ENCODE data around the gene NOXRED1.

NOXRED1 gene, protein sequence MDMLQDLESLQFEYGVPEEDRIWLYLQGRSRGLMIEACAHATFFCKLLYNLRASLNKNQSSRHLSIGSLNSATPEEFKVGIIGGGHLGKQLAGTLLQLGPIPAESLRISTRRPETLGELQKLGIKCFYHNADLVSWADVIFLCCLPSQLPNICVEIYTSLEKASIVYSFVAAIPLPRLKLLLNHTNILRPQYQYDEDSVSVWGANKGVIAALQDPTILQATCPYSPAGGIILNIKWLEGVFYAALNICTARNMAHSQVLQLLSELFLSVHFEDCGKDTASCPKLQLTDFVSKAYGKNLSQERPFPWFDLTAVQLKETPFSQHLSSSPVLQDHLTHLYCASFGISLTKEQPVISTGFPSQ

DNA sequence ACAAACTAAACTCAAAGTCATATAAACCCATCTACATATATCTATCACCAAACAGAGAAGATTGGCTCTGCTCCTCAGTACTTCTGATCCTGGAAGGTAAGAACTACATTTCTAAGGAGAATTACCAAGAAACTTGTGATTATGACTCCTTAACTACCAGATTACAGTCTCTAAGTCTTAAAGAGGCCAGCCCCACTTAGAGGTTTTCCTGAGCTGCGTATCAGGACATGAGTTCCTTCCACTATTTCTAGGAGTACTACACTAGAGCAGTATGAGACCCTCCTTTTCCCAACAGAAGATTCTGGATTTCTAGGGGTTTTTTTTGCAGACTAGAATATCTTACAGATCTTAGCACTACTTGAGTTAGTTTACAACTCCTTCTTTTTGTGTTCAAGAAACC lies at the start of gene NOXRED1:
NOXRED1 (minus strand) TSS at position 101 of the 400 bp plus-strand sequence. CDS start 634 bp downstream, outside the sequence.
- Histone ChIP-seq H4K20me1 (ENCODE audit: low read depth, low read length) (no peaks in the 10 kb centered on the region), H3K9me2 (replicated peaks; ENCODE audit: insufficient read depth, low read length) (no peaks in the 10 kb centered on the region), H3K9me3 (ENCODE audit: insufficient read depth, low read length) (no peaks in the 10 kb centered on the region), H3F3A (ENCODE audit: insufficient read depth) (no peaks in the 10 kb centered on the region), H3K36me3 (ENCODE audit: low read length) (no peaks in the 10 kb centered on the region), H3K27me3 (ENCODE audit: low read length) (no peaks in the 10 kb centered on the region), H3K79me2 (ENCODE audit: insufficient read depth, low read length) (no peaks in the 10 kb centered on the region), H3K9ac (ENCODE audit: low read length) (no peak within 1 kb of the TSS), H3K27ac (ENCODE audit: low read depth, low read length) (no peak within 1 kb of the TSS), H3K4me3 (ENCODE audit: insufficient read depth, low read length, poor library complexity, severe bottlenecking) (no peak within 1 kb of the TSS), H3K4me2 (ENCODE audit: low read depth, low read length, poor library complexity, severe bottlenecking) (no peak within 1 kb of the TSS), H2AFZ (ENCODE audit: low read depth, low read length, severe bottlenecking) (no peak within 1 kb of the TSS)
- TF ChIP-seq EZH2phosphoT487 (conservative IDR thresholded peaks at IDR 0.05; ENCODE audit: low read length): no peak
- TF ChIP-seq, protein P1, sequence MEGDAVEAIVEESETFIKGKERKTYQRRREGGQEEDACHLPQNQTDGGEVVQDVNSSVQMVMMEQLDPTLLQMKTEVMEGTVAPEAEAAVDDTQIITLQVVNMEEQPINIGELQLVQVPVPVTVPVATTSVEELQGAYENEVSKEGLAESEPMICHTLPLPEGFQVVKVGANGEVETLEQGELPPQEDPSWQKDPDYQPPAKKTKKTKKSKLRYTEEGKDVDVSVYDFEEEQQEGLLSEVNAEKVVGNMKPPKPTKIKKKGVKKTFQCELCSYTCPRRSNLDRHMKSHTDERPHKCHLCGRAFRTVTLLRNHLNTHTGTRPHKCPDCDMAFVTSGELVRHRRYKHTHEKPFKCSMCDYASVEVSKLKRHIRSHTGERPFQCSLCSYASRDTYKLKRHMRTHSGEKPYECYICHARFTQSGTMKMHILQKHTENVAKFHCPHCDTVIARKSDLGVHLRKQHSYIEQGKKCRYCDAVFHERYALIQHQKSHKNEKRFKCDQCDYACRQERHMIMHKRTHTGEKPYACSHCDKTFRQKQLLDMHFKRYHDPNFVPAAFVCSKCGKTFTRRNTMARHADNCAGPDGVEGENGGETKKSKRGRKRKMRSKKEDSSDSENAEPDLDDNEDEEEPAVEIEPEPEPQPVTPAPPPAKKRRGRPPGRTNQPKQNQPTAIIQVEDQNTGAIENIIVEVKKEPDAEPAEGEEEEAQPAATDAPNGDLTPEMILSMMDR (IDR thresholded peaks at IDR 0.05; ENCODE audit: insufficient read depth, low read length, poor library complexity, severe bottlenecking): no peak

DNA sequence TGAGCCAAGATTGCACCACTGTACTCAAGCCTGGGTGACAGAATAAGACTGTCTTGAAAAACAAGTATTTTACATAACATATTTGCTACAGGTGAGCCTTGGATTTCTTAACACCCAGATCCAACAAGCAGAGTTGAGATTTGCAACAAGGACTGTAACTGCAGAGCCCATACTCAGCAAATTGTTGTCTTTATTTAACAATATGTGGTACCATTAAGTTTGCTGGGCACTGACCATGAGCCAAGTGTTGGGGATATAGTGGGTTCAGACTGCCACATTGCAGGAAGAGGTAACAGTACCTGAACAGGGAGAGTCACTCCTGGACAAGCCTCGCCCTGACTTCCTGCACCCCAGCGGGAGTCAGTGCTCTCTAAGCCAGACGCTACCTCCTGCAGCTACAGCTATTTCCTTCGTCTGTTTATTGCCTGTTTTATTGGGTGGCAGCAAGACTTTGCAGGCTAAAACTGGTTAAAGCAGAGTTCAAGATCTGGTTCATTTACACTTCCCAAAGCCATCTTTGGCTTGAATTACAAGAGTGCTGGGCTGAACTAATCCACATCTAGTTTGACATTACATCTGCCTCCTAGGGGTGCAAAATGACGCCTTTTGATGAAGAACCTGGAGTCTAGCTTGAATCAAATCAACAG lies 47.0 kb upstream of the NOXRED1 start:
- Histone ChIP-seq H3K9me3 (ENCODE audit: insufficient read depth, low read length) (no peaks in the 10 kb centered on the region), H3K4me3 (ENCODE audit: insufficient read depth, low read length, poor library complexity, severe bottlenecking) (no peak overlapping the region), H3K36me3 (ENCODE audit: low read length) (peaks cover 10% of the 10 kb centered on the region; the same call in 1 of the 2 replicates), H3K27me3 (ENCODE audit: low read length) (no peaks in the 10 kb centered on the region), H3F3A (ENCODE audit: insufficient read depth) (peaks cover 13% of the 10 kb centered on the region), H3K79me2 (ENCODE audit: insufficient read depth, low read length) (no peaks in the 10 kb centered on the region), H3K27ac (ENCODE audit: low read depth, low read length) (no peak overlapping the region), H4K20me1 (ENCODE audit: low read depth, low read length) (no peaks in the 10 kb centered on the region), H3K4me2 (ENCODE audit: low read depth, low read length, poor library complexity, severe bottlenecking) (no peak overlapping the region), H3K9ac (ENCODE audit: low read length) (no peak overlapping the region), H3K9me2 (replicated peaks; ENCODE audit: insufficient read depth, low read length) (no peaks in the 10 kb centered on the region), H2AFZ (ENCODE audit: low read depth, low read length, severe bottlenecking) (no peak overlapping the region)
- TF ChIP-seq, protein P1 (IDR thresholded peaks at IDR 0.05; ENCODE audit: insufficient read depth, low read length, poor library complexity, severe bottlenecking): no peak
- TF ChIP-seq EZH2phosphoT487 (conservative IDR thresholded peaks at IDR 0.05; ENCODE audit: low read length): no peak

DNA sequence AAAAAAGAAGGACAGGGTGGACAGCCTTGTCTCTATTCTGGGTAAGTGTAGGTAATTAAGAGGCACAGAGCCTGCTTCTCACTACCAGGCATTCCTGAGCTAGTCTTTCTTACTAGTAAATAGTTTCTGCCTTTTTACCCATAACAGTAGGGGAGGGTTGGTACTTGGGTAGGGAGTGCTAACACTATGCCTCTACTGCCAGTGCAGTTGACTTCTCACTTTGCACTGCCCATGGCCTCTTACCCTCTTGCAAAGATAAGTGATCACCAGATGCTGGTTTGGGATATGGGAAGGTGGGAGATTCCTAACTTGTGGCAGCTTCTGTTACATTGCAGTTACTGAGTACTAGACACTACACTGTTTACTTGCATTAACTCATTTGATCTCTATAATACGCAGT lies 46.2 kb upstream of the NOXRED1 start:
- no peak overlapping the region for H3K4me3 ChIP-seq (ENCODE audit: insufficient read depth, low read length, poor library complexity, severe bottlenecking)
- H3K36me3 ChIP-seq (ENCODE audit: low read length): peaks cover 15% of the 10 kb centered on the region; the same call in 1 of the 2 replicates
- no peaks in the 10 kb centered on the region for H3K9me2 ChIP-seq (replicated peaks; ENCODE audit: insufficient read depth, low read length)
- H3F3A ChIP-seq (ENCODE audit: insufficient read depth): peaks cover 13% of the 10 kb centered on the region
- TF ChIP-seq, protein P1 (IDR thresholded peaks at IDR 0.05; ENCODE audit: insufficient read depth, low read length, poor library complexity, severe bottlenecking): no peak
- TF ChIP-seq EZH2phosphoT487 (conservative IDR thresholded peaks at IDR 0.05; ENCODE audit: low read length): no peak
- H3K4me2 ChIP-seq (ENCODE audit: low read depth, low read length, poor library complexity, severe bottlenecking): no peak overlapping the region
- no peaks in the 10 kb centered on the region for H3K9me3 ChIP-seq (ENCODE audit: insufficient read depth, low read length)
- H2AFZ ChIP-seq (ENCODE audit: low read depth, low read length, severe bottlenecking): no peak overlapping the region
- no peak overlapping the region for H3K9ac ChIP-seq (ENCODE audit: low read length)
- H3K27ac ChIP-seq (ENCODE audit: low read depth, low read length): no peak overlapping the region
- H3K27me3 ChIP-seq (ENCODE audit: low read length): no peaks in the 10 kb centered on the region
- no peaks in the 10 kb centered on the region for H3K79me2 ChIP-seq (ENCODE audit: insufficient read depth, low read length)
- no peaks in the 10 kb centered on the region for H4K20me1 ChIP-seq (ENCODE audit: low read depth, low read length)

Data from SU-DHL-6 (cell line).